ENCODE results near the gene NWD2.

The NWD2 gene

GRCh38 chr4:37453281-37453998, 208.9 kb downstream of the NWD2 start (continued):
- TF ChIP-seq MYNN (tag by site-specific recombination; IDR thresholded peaks at IDR 0.05; ENCODE audit: borderline replicate concordance) (no peak), ZBTB11 (tag by site-specific recombination; conservative IDR thresholded peaks at IDR 0.05; ENCODE audit: low read depth) (0 out of 2 replicates have a peak, but pooled peaks have one; percentile 19), ZNF19 (tag by site-specific recombination; IDR thresholded peaks at IDR 0.05; ENCODE audit: low read depth) (no peak), ZNF658 (tag by site-specific recombination; IDR thresholded peaks at IDR 0.05) (no peak), SP2 (tag by site-specific recombination; IDR thresholded peaks at IDR 0.05) (0 out of 2 replicates have a peak, but pooled peaks have one; percentile 6), ZNF473 (tag by site-specific recombination; IDR thresholded peaks at IDR 0.05) (no peak), ZNF335 (tag by site-specific recombination; conservative IDR thresholded peaks at IDR 0.05) (peak; percentile 96), ZNF777 (tag by site-specific recombination; IDR thresholded peaks at IDR 0.05; ENCODE audit: borderline replicate concordance) (0 out of 2 replicates have a peak, but pooled peaks have one; percentile 16), TSHZ1 (tag by site-specific recombination; IDR thresholded peaks at IDR 0.05; ENCODE audit: borderline replicate concordance) (no peak), ZNF670 (tag by site-specific recombination; IDR thresholded peaks at IDR 0.05; ENCODE audit: low read depth) (no peak), ZIC2 (tag by site-specific recombination; IDR thresholded peaks at IDR 0.05) (0 out of 2 replicates have a peak, but pooled peaks have one; percentile 9), ZNF133 (tag by site-specific recombination; IDR thresholded peaks at IDR 0.05) (no peak), ZNF148 (tag by site-specific recombination; IDR thresholded peaks at IDR 0.05; ENCODE audit: borderline replicate concordance) (no peak), ZNF302 (tag by site-specific recombination; IDR thresholded peaks at IDR 0.05; ENCODE audit: low read depth) (no peak), AEBP2 (tag by site-specific recombination; IDR thresholded peaks at IDR 0.05; ENCODE audit: borderline replicate concordance) (no peak), SP7 (tag by site-specific recombination; IDR thresholded peaks at IDR 0.05) (no peak), ZNF654 (tag by site-specific recombination; IDR thresholded peaks at IDR 0.05; ENCODE audit: low read depth) (no peak), ZNF555 (tag by site-specific recombination; conservative IDR thresholded peaks at IDR 0.05) (no peak), ZNF423 (tag by site-specific recombination; IDR thresholded peaks at IDR 0.05) (0 out of 2 replicates have a peak, but pooled peaks have one; percentile 10), ZBTB6 (tag by site-specific recombination; IDR thresholded peaks at IDR 0.05) (no peak), ZNF76 (tag by site-specific recombination; IDR thresholded peaks at IDR 0.05; ENCODE audit: borderline replicate concordance, low read depth) (peak; percentile 43; the same call in 1 of the 2 replicates), GLIS1 (tag by site-specific recombination; IDR thresholded peaks at IDR 0.05) (peak; percentile 18; the same call in 1 of the 2 replicates), ZNF18 (tag by site-specific recombination; IDR thresholded peaks at IDR 0.05) (no peak), SCRT1 (tag by site-specific recombination; IDR thresholded peaks at IDR 0.05; ENCODE audit: borderline replicate concordance) (no peak)
